NCI-H1694 treated with DMSO at 0.1 percent for 48 hours (cell line): ENCODE results near the gene AHSG.

ENCODE experiments used
- DNase-seq: peaks from one replicate; lab custom pipeline; 2025; lab: John Stamatoyannopoulos, UW

The AHSG gene

DNA sequence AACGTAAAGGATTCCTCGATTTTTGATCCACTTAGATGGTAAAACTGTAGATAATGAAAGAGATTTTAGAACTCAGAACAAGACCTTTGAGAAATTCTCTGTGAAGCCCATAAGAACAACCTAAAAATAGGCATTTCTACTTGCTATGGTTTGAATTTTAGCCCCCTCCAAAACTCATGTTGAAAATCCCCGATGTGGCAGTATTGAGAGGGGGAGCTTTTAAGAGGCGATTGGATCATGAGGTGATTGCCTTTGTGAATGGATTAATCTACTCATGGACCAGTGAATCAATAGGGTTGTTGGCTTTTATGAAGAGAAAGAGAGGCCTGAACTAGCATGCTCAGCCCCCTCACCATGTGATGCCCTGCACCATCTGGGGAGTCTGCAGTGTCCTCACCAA lies 20.2 kb upstream of the AHSG start:
- DNase-seq, result no peak

DNA sequence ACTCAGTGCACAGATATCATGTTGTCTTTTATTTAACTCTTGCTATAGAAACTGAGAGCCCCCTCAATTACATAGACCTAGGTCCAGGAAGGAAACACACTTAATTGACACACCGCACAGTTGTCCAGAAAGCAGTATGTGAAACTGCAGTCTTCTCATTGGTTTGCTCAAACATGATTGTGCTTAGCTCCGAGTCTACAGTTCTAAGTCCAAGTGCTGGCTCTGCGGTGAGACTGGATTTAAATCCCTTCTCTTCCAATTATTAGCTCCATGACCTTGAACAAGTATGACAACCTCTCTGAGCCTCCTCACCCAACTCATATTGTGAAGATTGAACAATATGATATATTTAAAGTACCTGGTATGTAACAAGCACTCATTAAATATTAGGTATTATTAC lies 19.0 kb upstream of the AHSG start:
- no peak for DNase-seq

DNA sequence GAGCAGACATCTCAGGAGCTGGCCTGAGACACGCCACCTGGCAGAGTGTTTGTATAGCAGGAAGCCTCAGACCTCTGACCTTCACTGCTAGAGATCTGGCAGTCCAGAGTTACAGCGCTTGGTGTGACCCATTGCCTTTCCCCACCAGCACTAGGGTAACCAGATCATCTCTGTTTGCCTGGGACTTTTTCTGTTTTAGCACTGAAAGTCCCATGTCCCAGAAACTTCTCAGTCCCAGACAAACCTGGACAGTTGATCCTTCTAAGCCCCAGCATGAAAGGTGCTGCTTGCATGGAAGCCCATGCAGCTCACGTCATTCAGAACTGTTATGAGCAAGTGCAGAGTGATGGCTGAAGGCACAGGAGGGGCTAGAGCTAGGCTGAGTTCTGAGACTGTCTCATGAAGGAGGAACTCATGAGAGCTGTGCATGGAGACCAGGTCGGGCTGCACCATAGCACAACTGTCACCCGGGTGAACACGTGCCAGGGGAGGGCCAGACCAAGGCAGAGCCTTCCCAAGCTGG lies 18.2 kb upstream of the AHSG start:
- DNase-seq, result no peak

DNA sequence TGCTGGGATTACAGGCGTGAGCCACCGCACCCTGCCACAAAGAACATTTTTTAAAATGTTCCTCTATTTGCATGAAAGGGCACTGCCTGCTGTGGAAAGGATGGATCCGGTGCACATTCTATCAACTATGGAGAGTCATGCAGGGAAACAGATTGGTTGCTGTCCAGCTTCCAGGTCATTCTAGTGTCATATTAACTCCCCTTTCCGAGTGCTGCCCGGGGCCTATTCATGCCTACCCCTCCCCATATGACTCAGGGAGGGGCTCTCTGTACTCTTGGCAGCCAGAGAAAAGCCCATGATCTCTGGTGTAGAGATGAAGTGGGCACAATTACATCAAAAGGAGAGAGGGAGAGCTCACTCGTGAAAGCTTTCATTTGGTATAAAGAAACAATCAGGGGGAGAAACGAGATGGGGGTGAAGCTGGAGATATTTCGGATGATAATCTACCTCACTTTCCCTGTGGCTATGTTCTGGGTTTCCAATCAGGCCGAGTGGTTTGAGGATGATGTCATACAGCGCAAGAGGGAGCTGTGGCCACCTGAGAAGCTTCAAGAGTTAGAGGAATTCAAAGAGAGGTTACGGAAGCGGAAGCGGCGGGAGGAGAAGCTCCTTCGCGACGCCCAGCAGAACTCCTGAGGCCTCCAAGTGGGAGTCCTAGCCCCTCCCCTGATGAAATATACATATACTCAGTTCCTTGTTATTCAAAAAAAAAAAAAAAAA lies 16.1 kb upstream of the AHSG start:
- no peak for DNase-seq

DNA sequence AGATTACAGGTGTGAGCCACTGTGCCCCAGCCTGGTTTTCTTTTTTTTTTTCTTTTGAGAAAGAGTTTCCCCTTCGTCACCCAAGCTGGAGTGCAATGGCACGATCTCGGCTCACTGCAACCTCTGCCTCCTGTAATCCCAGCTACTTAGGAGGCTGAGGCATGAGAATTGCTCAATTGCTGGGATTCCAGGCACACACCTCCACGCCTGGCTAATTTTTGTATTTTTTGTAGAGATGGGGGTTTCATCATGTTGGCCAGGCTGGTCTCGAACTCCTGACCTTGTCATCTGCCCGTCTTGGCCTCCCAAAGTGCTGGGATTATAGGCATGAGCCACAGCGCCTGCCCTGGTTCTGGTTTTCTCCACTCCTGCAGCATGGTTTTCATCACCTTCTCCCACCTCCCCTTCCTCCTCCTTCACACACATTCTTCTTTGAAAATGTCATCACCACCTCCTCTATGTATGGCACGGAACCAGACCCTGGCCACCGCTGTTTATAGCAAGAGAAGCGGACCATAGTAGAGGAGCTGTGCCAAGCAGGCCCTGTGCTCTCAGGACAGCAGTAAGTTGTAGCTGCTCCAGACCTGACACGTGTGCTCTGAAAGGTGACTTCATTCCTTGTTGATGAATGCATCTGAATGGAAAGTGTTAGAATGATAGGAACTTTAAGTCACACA lies 14.6 kb upstream of the AHSG start:
- no peak for DNase-seq

DNA sequence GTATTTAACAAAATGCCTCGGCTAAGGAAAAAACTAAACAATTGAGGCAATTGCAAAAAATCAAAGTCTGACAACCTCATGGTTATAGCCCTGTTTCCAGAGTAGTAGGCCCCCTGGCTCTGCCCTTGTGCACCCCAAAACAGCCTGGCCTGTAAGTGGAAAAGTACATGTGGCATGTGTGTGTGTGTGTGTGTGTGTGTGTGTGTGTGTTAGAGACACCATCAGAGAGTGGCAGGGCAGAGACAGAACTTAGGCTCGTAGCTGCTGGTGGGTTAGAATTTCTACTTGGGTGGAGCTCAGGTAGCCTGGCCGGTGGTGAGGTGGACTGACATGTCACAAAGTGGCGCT lies 14.1 kb upstream of the AHSG start:
- DNase-seq, result no peak

DNA sequence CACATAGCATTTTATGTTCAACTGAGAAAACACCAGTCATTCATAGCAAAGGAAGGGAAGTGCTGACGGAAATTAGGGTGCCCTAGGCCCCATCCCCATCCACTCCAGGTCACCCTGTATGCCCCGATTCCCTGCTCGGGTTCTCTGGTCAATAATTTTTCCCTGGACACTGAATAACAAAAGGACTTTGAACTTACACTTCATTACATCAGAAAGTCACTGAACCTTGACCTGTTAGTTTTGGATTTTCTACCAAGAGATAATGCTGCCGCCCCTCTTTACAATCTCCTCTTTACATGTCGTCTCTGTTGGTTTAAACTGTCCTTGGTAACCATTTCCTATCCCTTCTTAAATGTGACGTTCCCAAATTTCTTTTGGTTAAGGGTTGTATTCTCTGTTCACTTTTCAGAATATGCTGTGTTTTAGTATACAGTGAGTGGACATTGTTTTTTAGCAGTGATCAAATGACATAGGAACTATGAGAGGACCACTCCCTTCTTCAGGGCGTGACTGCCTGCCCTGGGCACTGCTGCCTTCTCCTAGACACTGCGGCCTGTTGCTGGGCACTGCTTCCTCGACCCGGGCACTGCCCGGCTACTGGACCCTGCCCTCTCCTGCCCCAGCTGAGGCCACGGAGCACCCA lies 13.6 kb upstream of the AHSG start:
- no peak for DNase-seq

DNA sequence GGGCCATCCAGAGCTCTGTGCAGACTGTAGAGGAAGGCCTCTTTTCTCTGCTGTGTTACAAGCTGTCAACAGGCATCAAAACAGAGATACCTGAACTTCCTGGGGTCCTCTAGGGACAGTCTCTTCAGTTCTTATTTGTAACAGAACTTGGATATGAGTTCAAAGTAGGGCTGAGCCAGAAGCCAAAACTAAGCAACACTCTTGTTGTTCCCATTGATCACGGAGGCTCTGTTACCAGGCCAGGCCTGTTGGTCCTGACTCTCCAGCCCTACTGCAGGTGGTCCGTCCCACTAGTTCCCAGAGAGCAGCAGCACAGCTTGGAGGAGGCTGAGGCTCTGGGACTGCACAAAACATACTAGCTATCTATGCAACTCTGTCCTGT lies 13.1 kb upstream of the AHSG start:
- no peak for DNase-seq

DNA sequence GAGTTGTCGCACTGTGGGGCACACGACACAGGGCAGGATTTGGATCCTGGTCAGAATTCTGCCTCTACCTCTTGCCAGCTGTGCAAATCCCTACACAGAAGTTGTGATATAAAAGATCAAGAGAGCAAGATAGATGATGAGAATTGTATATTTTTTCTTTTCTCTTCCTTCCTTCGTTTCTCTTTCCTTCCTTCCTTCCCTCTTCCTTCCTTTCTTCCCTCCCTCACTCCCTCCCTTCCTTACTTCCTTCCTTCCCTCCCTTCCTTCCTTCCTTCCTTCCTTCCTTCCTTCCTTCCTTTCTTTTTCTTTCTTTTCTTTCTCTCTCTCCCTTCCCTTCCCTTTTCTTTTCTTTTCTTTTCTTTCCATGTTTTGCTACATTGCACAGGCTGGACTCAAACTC lies 12.0 kb upstream of the AHSG start:
- no peak for DNase-seq

DNA sequence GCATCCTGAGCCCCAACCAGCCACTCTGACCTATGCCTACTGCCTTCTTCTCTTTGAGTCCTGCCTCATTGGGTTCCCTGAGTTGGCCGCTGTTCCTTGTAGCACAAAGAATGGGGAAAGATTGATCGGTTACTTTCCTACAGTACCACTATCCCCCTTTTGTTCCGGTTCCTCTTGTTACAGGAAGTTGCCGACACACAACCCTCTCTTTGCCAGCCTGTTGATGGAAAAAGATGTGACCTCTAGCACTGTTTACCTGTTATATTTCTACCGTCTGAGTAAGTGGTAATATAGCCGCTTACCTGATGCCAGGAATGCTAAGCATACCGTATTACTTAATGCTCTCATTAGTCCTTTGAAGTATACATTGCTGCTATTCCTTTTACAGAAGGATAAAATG lies 9.7 kb upstream of the AHSG start:
- no peak for DNase-seq

DNA sequence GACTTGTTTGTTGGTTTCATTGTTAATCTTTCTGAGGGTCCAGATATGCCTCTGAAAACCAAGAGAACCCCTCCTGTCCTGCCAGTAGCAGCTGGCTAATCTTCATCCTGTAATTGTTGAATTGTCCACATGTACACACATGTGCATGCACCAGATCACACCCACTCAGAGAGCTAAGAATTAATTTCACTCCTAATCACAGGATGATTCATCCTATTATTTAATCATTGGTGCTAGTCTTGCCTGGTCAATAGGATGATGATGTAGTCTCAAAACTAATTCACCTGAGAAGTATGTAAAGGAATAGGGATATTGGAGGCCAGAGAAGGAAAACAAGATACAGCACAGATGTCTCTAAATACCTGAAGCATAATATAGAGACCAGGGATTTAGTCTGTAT lies 7.8 kb upstream of the AHSG start:
- no peak for DNase-seq

DNA sequence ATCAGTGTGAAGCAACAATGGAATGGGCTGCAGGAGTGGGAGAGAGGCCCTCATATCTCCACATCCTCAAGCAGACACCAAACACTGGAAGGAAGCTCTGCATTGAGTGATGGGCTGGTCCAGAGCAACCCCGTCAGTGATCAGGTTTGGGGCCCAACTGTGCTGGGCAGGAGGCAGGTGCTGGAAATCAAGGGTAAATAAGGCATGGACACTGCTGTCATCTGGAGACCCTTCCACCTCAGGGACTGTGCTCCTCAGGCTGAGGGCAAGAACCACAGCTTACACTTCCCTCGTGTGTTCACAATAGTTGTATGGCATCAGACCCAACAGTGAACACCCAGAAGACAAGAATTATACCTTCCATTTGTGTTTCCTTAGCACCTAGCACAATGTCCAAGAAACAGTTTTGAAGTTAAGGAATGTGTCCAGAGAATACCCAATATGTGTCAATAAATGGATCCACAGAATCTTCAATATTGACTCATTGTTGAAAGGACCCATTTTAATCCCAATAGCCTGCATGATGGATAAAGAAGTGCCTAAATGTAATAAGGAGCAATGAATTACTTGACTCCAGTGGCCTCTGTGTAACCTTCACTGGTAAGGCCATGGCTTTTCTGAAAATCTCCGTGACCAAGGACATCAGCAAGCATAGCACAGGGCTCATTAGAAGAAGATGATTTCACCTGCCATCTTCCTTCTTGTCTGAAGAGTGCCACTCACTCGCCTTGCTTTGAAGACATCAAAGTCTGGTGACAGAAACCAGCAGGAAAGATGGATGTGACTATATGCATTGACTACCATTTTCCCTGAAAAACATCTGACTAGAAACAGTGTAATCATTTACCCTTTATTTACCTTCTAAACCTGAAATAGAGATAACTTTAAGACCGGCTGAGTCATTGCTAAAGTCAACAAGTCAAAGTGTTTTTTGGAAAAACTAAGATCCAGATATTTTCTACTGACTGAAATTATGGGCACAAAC lies 7.0 kb upstream of the AHSG start:
- DNase-seq, result no peak

DNA sequence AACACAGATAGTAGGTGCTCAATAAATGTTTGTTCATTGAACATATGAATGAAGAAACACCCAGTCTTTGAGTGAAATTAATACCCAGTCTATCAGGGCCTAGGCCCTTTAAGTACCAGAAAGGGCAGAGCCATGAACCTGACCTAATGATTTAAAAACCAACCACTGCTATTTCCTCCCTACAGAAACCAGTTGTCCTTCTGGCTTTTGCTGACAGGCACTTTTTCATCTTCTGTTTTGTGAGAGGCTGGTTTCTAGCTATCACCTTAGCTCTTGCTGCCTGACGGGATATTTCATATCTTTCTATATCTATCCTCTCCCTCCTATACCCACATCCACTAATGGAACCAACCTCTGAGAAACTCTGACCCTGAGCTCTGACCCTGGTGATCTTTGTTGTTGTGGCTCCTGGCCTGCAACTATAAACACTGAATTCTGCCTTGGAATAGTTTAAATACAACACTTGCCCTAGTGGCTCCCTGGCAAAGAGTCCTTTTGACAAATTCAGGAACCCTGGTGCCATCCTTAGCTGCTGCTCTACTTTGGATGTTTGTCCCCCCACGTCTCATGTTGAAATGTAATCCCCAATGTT lies 4.1 kb upstream of the AHSG start:
- DNase-seq, result no peak

DNA sequence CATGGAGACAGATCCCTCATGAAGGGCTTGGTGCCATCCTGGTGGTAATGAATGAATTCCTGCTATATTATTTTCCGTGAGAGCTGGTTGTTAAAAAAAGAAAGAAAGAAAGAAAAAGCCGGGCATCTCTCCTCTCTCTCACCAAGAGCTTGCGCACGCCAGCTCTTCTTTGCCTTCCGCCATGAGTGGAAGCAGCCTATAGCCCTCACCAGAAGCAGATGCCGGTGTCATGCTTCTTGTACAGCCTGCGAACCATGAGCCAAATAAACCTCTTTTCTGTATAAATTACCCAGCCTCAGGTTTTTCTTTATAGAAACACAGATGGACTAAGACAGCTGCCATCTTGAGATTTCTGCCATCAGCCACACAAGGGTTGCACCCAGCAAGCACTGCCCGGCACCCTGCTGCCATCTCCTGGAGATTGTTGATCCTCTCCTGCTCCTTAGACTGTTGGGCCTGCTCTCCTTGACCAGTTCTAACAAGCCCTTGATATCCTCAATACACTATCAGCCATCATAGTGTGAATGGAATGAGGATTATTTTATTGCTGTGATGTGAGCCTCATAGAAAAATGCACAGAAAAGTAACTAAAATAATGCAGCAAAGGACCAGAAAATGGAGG lies 3.5 kb upstream of the AHSG start:
- no peak for DNase-seq

DNA sequence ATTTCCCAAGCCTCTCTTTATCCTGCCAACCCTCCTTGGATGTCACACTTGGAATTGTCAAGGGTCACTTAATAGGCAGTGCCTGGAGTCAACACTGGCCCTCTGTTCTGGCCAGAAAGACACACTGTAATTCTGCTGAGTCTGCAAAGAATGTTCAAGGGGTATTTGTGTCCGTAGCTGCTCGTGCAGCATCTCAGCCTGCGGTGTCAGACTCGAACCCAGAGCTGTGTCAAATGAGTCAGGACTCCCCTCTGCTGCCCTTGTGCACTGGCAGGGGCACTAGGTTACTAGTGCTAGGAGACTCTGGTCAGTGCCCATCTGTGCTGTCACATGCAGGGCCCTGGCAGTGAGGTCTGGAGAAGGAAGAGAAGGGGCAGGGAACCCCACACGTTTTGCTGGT lies 795 bp upstream of the AHSG start:
- no peak for DNase-seq

DNA sequence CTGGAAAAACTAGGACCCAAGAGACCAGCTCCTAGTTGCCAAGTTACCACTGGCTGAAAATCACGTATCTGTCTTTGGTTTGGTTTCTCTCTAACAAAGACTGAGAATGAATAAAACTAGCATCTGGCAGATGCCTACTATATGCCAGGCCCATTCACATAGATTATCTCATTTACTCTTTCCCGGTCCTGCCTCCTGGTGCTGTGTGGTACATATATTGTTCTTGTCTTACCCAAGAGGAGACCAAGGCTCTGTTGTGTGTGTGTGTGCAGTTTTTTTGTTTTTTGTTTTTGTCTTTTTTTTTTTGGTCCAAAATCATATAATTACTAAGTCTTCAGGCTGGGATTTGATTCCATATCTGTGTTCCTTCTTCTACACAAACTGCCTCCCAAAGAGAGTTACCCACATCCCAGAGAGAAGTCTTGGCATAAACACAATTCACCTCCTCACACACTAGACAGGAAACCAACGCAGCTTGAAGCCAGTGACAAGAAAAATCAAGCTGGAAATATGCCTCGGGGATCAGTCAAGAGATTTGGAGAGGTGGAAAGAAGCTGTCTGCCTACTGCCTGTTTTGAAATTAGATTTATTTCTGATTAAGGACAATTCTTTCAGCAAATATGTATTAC lies 891 bp downstream of the AHSG start:
- no peak for DNase-seq

DNA sequence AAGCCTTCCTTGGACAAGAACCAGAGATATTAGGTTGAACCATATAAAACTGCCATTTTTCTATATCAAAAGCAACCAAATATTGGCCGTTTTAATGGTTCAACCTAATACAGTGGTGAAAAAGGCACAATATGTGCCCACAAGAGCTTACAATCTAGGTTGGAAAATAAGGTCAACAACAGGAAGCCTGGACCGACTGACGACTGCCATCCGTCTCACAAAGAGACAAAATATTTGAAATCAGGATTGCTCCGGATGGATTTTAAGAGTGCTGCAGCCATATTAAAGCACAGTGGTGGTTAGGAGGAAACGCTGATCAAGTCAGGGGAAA lies 1.4 kb downstream of the AHSG start:
- DNase-seq, result no peak

DNA sequence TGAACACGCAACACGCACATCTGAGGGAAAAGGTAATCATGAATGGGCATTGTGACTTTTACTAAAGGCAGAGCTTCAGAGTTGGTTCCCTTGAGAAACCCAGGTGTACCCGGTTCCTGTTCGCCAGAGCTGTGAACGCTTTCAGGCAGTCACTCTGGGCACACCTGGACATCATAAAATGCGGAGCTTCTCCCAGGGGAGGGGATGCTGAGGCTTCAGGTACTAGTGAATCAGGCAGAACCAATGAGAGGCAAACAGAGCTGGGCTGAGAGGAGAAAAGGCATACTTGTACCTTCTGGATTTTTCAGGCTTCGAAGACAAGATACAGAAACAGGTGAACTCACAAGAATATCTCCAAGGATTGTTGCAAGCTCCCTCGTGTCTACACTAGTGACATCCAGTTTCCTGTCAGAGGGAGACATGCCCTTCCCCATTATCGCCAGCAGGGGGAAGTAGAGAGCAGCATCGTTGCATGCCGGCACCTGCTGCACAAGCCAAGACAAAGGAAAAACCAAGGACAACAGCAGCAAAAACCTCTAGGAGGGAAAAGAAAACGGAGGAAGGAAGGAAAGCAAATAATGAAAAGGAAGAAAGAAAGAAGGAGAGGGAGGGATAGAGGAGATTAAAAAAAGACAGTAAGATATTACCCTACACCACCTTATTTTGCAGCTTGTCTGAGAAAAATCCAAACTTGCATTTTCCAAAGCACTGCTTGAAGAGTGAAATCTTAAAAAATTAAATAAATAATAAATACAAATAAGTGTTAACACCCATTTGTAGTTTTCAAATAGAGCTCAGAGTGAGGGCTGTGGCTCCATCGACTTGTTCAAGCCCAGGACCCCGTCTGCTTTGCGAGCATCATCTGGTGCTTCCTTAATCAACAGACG lies 2.0 kb downstream of the AHSG start:
- DNase-seq, result peak; percentile 82

DNA sequence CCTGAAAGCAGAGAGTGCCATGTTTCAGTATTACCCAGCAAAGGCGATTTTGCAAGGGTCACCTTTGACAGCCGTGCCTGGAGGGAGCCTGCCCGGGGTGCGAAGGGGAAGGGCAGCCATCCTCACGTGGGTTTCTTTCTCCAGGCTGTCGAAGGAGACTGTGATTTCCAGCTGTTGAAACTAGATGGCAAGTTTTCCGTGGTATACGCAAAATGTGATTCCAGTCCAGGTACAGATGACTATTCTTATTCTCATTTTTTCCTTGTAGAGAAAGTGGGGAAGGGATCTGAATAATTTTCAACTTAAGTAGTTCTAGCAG lies 3.4 kb downstream of the AHSG start:
- no peak for DNase-seq
